ENCODE results near the gene EVI5L. TPM values are rescaled to one million over a fixed set of nuclear protein-coding genes. Genes with fewer than 3 reads are reported as not detected.
A peak's percentile ranks its signal among the peaks of the same experiment; 100 is the strongest.

The EVI5L gene
- total and polyA plus RNA-seq, 4 experiments from 2014 or later = 1.1 to 14.1 (median 7.4) TPM

DNA sequence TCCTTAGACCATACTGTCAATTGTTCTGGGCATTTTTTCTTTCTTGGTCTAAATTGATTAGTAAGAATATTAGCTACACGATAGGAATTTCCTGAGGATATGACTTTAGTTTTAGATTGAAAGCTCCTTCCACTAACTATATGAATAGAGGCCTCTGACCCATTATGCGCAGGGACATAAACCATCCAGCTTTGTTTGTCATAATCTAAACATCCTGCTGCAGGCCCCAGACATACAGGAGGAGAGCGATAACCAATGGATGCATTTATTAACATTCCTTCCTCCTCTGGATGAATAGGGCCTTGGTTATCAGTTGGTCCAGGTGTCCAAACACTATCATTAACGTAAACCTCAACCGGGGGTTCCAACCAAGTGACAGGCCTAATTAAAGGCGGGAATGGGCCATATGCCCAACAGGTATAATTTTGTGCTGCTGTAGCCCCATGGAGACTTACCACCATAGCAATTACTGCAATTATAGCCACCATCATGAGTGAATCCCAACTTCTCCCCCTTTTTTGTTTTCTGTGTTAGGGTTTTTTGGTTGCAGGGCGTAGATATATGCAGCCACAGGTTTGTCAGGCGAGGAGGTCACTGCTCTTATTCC, 34.4 kb upstream of the EVI5L start:
- H3K27ac ChIP-seq (ENCODE audit: low read depth, low read length) = no peak overlapping the region
- Mint-ChIP-seq H3K9me3 (peaks cover 0 to 8% (median 2%) of the 10 kb centered on the region in 8 donors), H3K4me1 (peaks cover 0 to 13% (median 2%) of the 10 kb centered on the region in 4 donors), H3K27me3 (peaks cover 2 to 15% of the 10 kb centered on the region in 2 donors), H3K4me3 (no peak overlapping the region), H3K36me3 (no peaks in the 10 kb centered on the region), H3K27ac (no peak overlapping the region)
- peaks cover 8% of the 10 kb centered on the region for H3K4me1 ChIP-seq (ENCODE audit: insufficient read depth, low read length)
- H3K36me3 ChIP-seq (ENCODE audit: insufficient read depth, low read length) = no peaks in the 10 kb centered on the region
- no peak for DNase-seq
- POLR2A ChIA-PET (ENCODE audit: partially characterized antibody) = no interaction called here
- no peak overlapping the region for H3K4me3 ChIP-seq (ENCODE audit: low read length in 2 of 2)
- no peaks in the 10 kb centered on the region for H3K27me3 ChIP-seq (ENCODE audit: insufficient read depth, low read length)
- CTCF ChIA-PET (ENCODE audit: partially characterized antibody) = interaction anchor here (1.2 to 8.8 kb wide), 4 partner anchors 115 to 228 kb away, joined by 4 to 109 read pairs (median 8); partner anchors contain the start of genes MCEMP1 and TRAPPC5
- intact Hi-C loops (cut with micrococcal nuclease) = no loop called here
- H3K9me3 ChIP-seq (ENCODE audit: control insufficient read depth in 1 of 2, low read length in 2 of 2) = no peaks in the 10 kb centered on the region

- Mint-ChIP-seq H3K9me3 (peaks cover 0 to 2% (median 0%) of the 10 kb centered on the region in 8 donors), H3K27ac (peak overlapping the region in 2 of 7 donors; percentile 23 to 53)
Observed at GRCh38 chr19:7799640-7800355, 30.2 kb upstream of the EVI5L start.

GRCh38 chr19:7801020-7801570, 28.9 kb upstream of the EVI5L start:
- Mint-ChIP-seq H3K9me3 (peaks cover 0 to 2% (median 0%) of the 10 kb centered on the region in 8 donors), H3K4me1 (peaks cover 0 to 13% (median 2%) of the 10 kb centered on the region in 4 donors), H3K27me3 (peaks cover 4 to 22% of the 10 kb centered on the region in 2 donors), H3K27ac (no peak overlapping the region), H3K4me3 (no peak overlapping the region), H3K36me3 (no peaks in the 10 kb centered on the region)
- DNase-seq = no peak
- POLR2A ChIA-PET (ENCODE audit: partially characterized antibody) = no interaction called here
- peaks cover 8% of the 10 kb centered on the region for H3K4me1 ChIP-seq (ENCODE audit: insufficient read depth, low read length)
- H3K4me3 ChIP-seq (ENCODE audit: low read length in 2 of 2) = no peak overlapping the region
- CTCF ChIA-PET (ENCODE audit: partially characterized antibody) = interaction anchor here (0.8 to 8.8 kb wide), 19 partner anchors 13 to 701 kb away, joined by 3 to 109 read pairs (median 5); partner anchors contain the start of genes PET100, TIMM44, TRAPPC5 and XAB2
- intact Hi-C loops (cut with micrococcal nuclease) = no loop called here
- no peak overlapping the region for H3K27ac ChIP-seq (ENCODE audit: low read depth, low read length)
- H3K9me3 ChIP-seq (ENCODE audit: control insufficient read depth in 1 of 2, low read length in 2 of 2) = no peaks in the 10 kb centered on the region
- no peaks in the 10 kb centered on the region for H3K36me3 ChIP-seq (ENCODE audit: insufficient read depth, low read length)
- peaks cover 6% of the 10 kb centered on the region for H3K27me3 ChIP-seq (ENCODE audit: insufficient read depth, low read length)

More at GRCh38 chr19:7799640-7800355, 30.2 kb upstream of the EVI5L start:
- Mint-ChIP-seq H3K4me1 (peaks cover 0 to 13% (median 2%) of the 10 kb centered on the region in 4 donors), H3K4me3 (peak overlapping the region in 2 of 8 donors; percentile 3 to 62), H3K36me3 (no peaks in the 10 kb centered on the region), H3K27me3 (peaks cover 4 to 22% of the 10 kb centered on the region in 2 donors)
- ChIA-PET POLR2A (ENCODE audit: partially characterized antibody) (interaction anchor here (0.8 to 2.2 kb wide), 2 partner anchors 94 to 119 kb away, joined by 5 to 14 read pairs; partner anchors contain the start of gene TRAPPC5), CTCF (ENCODE audit: partially characterized antibody) (interaction anchor here (0.7 to 8.8 kb wide), 29 partner anchors 9 to 700 kb away, joined by 3 to 109 read pairs (median 4); partner anchors contain the start of genes MCEMP1, PET100, TRAPPC5 and XAB2)
- DNase-seq = peak in 4 of 5 donors; percentile 32 to 62 (median 42)
- Histone ChIP-seq H3K36me3 (ENCODE audit: insufficient read depth, low read length) (no peaks in the 10 kb centered on the region), H3K27me3 (ENCODE audit: insufficient read depth, low read length) (peaks cover 6% of the 10 kb centered on the region), H3K4me3 (ENCODE audit: low read length in 2 of 2) (no peak overlapping the region), H3K9me3 (ENCODE audit: control insufficient read depth in 1 of 2, low read length in 2 of 2) (no peaks in the 10 kb centered on the region), H3K4me1 (ENCODE audit: insufficient read depth, low read length) (peaks cover 8% of the 10 kb centered on the region), H3K27ac (ENCODE audit: low read depth, low read length) (no peak overlapping the region)
- intact Hi-C loops (cut with micrococcal nuclease) = loop anchor here (1.0 kb wide), 3 partner anchors 120 to 231 kb away; no protein-coding TSS in a partner anchor

DNA sequence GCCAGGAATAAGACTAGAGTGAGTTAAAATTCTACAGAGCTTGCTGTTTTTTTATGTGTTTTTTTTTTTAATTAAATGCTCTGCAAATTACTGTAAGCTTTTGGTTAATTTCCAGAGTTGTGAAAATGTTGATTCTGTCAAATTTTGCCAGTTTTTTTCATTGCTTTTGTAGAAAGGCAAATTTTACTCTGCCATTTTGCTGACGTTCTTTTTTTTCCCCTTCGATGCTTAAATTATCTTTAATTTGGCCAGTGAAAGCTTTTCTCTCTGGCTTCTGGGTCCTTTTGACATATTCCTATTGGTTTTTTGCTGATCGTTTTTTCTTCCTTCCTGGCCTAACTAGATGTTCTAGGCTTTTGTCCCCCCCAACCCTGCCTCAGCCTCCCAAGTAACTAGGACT, 23.8 kb upstream of the EVI5L start:
- Mint-ChIP-seq H3K9me3 (peaks cover 0 to 13% (median 7%) of the 10 kb centered on the region in 8 donors), H3K27me3 (peaks cover 2 to 9% of the 10 kb centered on the region in 2 donors), H3K4me1 (peaks cover 6 to 9% (median 6%) of the 10 kb centered on the region in 4 donors), H3K27ac (no peak overlapping the region), H3K36me3 (peaks cover 4 to 6% of the 10 kb centered on the region in 2 donors), H3K4me3 (peak overlapping the region in 1 of 8 donors; percentile 12)
- intact Hi-C loops (cut with micrococcal nuclease) = no loop called here
- no peaks in the 10 kb centered on the region for H3K9me3 ChIP-seq (ENCODE audit: control insufficient read depth in 1 of 2, low read length in 2 of 2)
- peaks cover 14% of the 10 kb centered on the region for H3K4me1 ChIP-seq (ENCODE audit: insufficient read depth, low read length)
- POLR2A ChIA-PET (ENCODE audit: partially characterized antibody) = no interaction called here
- CTCF ChIA-PET (ENCODE audit: partially characterized antibody) = interaction anchor here (0.9 kb wide), 2 partner anchors 20 to 238 kb away, joined by 3 read pairs; no protein-coding TSS in a partner anchor
- DNase-seq = no peak
- H3K27ac ChIP-seq (ENCODE audit: low read depth, low read length) = no peak overlapping the region
- peaks cover 6% of the 10 kb centered on the region for H3K27me3 ChIP-seq (ENCODE audit: insufficient read depth, low read length)
- H3K4me3 ChIP-seq (ENCODE audit: low read length in 2 of 2) = no peak overlapping the region
- no peaks in the 10 kb centered on the region for H3K36me3 ChIP-seq (ENCODE audit: insufficient read depth, low read length)

- H3K27me3 ChIP-seq (ENCODE audit: insufficient read depth, low read length) = peaks cover 6% of the 10 kb centered on the region
- no peaks in the 10 kb centered on the region for H3K9me3 ChIP-seq (ENCODE audit: control insufficient read depth in 1 of 2, low read length in 2 of 2)
- Mint-ChIP-seq H3K27me3 (peaks cover 2 to 9% of the 10 kb centered on the region in 2 donors), H3K9me3 (peaks cover 0 to 19% (median 13%) of the 10 kb centered on the region in 8 donors), H3K4me3 (no peak overlapping the region), H3K4me1 (peaks cover 6 to 9% (median 6%) of the 10 kb centered on the region in 4 donors), H3K27ac (no peak overlapping the region), H3K36me3 (peaks cover 6% of the 10 kb centered on the region in 2 donors)
- no peak overlapping the region for H3K4me3 ChIP-seq (ENCODE audit: low read length in 2 of 2)
- intact Hi-C loops (cut with micrococcal nuclease) = no loop called here
- ChIA-PET CTCF (ENCODE audit: partially characterized antibody) (no interaction called here), POLR2A (ENCODE audit: partially characterized antibody) (interaction anchor here (0.9 to 1.5 kb wide), 4 partner anchors 11 to 122 kb away, joined by 3 to 4 read pairs (median 3); no protein-coding TSS in a partner anchor)
- peaks cover 14% of the 10 kb centered on the region for H3K4me1 ChIP-seq (ENCODE audit: insufficient read depth, low read length)
- no peak overlapping the region for H3K27ac ChIP-seq (ENCODE audit: low read depth, low read length)
- no peaks in the 10 kb centered on the region for H3K36me3 ChIP-seq (ENCODE audit: insufficient read depth, low read length)
- DNase-seq = no peak
Observed at GRCh38 chr19:7806876-7807275, 23.1 kb upstream of the EVI5L start.

DNA sequence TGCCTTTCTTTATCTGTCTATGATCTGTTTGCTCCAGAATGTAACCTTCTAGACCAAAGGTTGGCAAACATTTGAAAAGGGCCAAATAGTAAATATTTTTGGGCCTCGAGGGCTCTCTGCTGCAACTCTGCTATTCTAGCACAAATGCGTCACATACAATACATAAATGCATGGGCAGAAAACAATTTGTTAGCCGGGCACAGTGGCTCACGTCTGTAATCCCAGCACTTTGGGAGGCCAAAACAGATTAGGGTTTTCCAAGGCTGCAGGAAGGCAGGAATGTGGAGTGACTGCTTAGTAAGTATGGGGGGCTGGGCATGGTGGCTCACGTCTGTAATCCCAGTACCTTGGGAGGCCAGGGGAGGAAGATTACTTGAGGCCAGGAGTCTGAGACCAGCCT, 21.9 kb upstream of the EVI5L start:
- H3K9me3 ChIP-seq (ENCODE audit: control insufficient read depth in 1 of 2, low read length in 2 of 2) = no peaks in the 10 kb centered on the region
- POLR2A ChIA-PET (ENCODE audit: partially characterized antibody) = interaction anchor here (0.9 to 1.5 kb wide), 4 partner anchors 10 to 121 kb away, joined by 3 to 4 read pairs (median 3); no protein-coding TSS in a partner anchor
- no peaks in the 10 kb centered on the region for H3K27me3 Mint-ChIP-seq
- H3K27me3 ChIP-seq (ENCODE audit: insufficient read depth, low read length) = no peaks in the 10 kb centered on the region
- DNase-seq = no peak
- H3K36me3 ChIP-seq (ENCODE audit: insufficient read depth, low read length) = no peaks in the 10 kb centered on the region
- peaks cover 0 to 25% (median 18%) of the 10 kb centered on the region in 8 donors for H3K9me3 Mint-ChIP-seq
- peak overlapping the region in 3 of 8 donors; percentile 15 to 48 (median 17) for H3K4me3 Mint-ChIP-seq
- no peak overlapping the region for H3K27ac ChIP-seq (ENCODE audit: low read depth, low read length)
- H3K36me3 Mint-ChIP-seq = peaks cover 6 to 7% of the 10 kb centered on the region in 2 donors
- H3K4me3 ChIP-seq (ENCODE audit: low read length in 2 of 2) = no peak overlapping the region
- CTCF ChIA-PET (ENCODE audit: partially characterized antibody) = no interaction called here
- peaks cover 6 to 9% (median 6%) of the 10 kb centered on the region in 4 donors for H3K4me1 Mint-ChIP-seq
- peaks cover 14% of the 10 kb centered on the region for H3K4me1 ChIP-seq (ENCODE audit: insufficient read depth, low read length)
- intact Hi-C loops (cut with micrococcal nuclease) = no loop called here
- H3K27ac Mint-ChIP-seq = peak overlapping the region in 2 of 7 donors; percentile 29 to 70
